Gastrocnemius medialis (tissue), 4 donors: ENCODE results near the gene PLCH1.

Experiments used
- POLR2A ChIP-seq, 2 donors: fragments of 450-650 bp; IDR thresholded peaks; one replicate each; pipeline ENCODE4 v1.6.1; 2017; ENCODE audit warnings: antibody characterized with exemption in 2 of 2, mild to moderate bottlenecking in 2 of 2, moderate library complexity in 2 of 2
- TF ChIP-seq, protein P1 (sequence below), 5 experiments: fragments of 450-650 bp in 3 of 5; fragments of 200-600 bp in 2 of 5; sonication (generic) in 2 of 5; IDR thresholded peaks in 4 of 5; conservative IDR thresholded peaks in 1 of 5; 1 replicate in 4 of 5; 2 replicates in 1 of 5; pipeline ENCODE4 v1.5.1; 2016 to 2019; ENCODE audit warnings: antibody characterized with exemption in 5 of 5, mild to moderate bottlenecking in 3 of 5, moderate library complexity in 3 of 5

DNA sequence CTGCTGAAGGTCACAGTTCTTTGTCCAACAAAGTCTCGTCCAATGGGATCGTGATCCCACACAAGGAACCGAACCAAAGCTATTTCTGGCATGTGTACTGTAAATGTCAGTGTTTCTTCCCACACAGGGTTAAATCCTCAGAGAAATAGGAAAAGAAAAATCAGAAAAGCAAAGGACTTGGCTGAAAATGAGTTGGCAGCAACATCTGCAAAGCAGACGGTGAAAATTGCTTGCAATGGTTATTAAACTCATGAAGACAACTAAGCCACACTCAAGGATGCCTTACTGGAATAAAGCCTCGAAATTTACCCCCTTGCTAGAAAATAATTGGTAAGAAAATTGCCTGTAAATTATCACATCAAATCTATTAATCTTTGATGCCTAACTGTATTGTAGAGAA, 256.2 kb downstream of the PLCH1 start:
- TF ChIP-seq, protein P1, sequence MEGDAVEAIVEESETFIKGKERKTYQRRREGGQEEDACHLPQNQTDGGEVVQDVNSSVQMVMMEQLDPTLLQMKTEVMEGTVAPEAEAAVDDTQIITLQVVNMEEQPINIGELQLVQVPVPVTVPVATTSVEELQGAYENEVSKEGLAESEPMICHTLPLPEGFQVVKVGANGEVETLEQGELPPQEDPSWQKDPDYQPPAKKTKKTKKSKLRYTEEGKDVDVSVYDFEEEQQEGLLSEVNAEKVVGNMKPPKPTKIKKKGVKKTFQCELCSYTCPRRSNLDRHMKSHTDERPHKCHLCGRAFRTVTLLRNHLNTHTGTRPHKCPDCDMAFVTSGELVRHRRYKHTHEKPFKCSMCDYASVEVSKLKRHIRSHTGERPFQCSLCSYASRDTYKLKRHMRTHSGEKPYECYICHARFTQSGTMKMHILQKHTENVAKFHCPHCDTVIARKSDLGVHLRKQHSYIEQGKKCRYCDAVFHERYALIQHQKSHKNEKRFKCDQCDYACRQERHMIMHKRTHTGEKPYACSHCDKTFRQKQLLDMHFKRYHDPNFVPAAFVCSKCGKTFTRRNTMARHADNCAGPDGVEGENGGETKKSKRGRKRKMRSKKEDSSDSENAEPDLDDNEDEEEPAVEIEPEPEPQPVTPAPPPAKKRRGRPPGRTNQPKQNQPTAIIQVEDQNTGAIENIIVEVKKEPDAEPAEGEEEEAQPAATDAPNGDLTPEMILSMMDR (IDR thresholded peaks at IDR 0.05 in 4 of 5, conservative IDR thresholded peaks at IDR 0.05 in 1 of 5): no peak
- TF ChIP-seq POLR2A (IDR thresholded peaks at IDR 0.05): no peak
